HepG2 (cell line): ENCODE measurements around the gene CENPL. TPM values are rescaled to one million over a fixed set of nuclear protein-coding genes. Genes with fewer than 3 reads are reported as not detected.

Experiments
- ATAC-seq: fragments of 200-7000 bp; cut with Tn5 transposase; 3 replicates; pipeline ENCODE4 v1.9.1; 2020; ENCODE audit warnings: mild to moderate bottlenecking, moderate library complexity
- BruUV-seq: library from RNA; stranded (reverse); fragments of 400-500 nt; replicated peaks from 2 replicates; lab custom pipeline; 2021; lab: Mats Ljungman, UMichigan
- CTCF ChIA-PET: fragments of 300-600 bp; formaldehyde crosslinking; extraction: SDS; loops from one replicate; lab custom pipeline; 2021; ENCODE audit warnings: low total read pairs, inconsistent platforms, low intra/inter-chr PET ratio; lab: Yijun Ruan, JAX
- POLR2A ChIA-PET: fragments of 350-600 bp; sonication (Branson Sonifier 250); formaldehyde crosslinking; loops from one replicate; lab custom pipeline; 2020; ENCODE audit warnings: antibody characterized with exemption, inconsistent platforms; lab: Yijun Ruan, JAX
- DNase-seq: peaks from one replicate; pipeline ENCODE4 v3.0.0-alpha.2; 2015; ENCODE audit warnings: low spot score
- FAIRE-seq: peaks from 3 replicates; lab custom pipeline; 2011; peaks lifted over from hg19 to GRCh38; lab: Jason Lieb, UNC
- H2AFZ ChIP-seq: one replicate; pipeline ENCODE4 v1.6.1; 2011; ENCODE audit warnings: low read length, inconsistent platforms
- H3K27ac ChIP-seq: fragments of 300-600 bp; 3 replicates; pipeline ENCODE4 v1.8.0; 2011; ENCODE audit warnings: mixed run types, mild to moderate bottlenecking, mixed read lengths, low read length, inconsistent platforms; ENCODE audit not compliant: insufficient read depth; ENCODE audit errors: extremely low read length
- H3K27me3 ChIP-seq, 2 experiments: fragments of 200-600 bp in 1 of 2; 2 replicates in 1 of 2; 3 replicates in 1 of 2; pipeline versions ENCODE4 v1.6.0 to v1.8.0; 2011; ENCODE audit warnings: low read length in 2 of 2, mild to moderate bottlenecking in 2 of 2, moderate library complexity in 2 of 2, inconsistent platforms in 1 of 2; ENCODE audit not compliant: insufficient read depth in 2 of 2, control insufficient read depth in 1 of 2
- H3K36me3 ChIP-seq, 2 experiments: fragments of 200-600 bp in 1 of 2; replicated peaks in 1 of 2; 2 replicates in 1 of 2; 3 replicates in 1 of 2; pipeline versions ENCODE4 v1.5.1 to v1.8.0; 2011; ENCODE audit warnings: low read length in 2 of 2, inconsistent platforms in 1 of 2; ENCODE audit not compliant: insufficient read depth in 2 of 2, control insufficient read depth in 1 of 2
- H3K4me1 ChIP-seq: 2 replicates; pipeline ENCODE4 v1.5.1; 2012; ENCODE audit warnings: low read length, inconsistent platforms; ENCODE audit not compliant: insufficient read depth
- H3K4me2 ChIP-seq: 2 replicates; pipeline ENCODE4 v1.6.0; 2011; ENCODE audit warnings: low read depth, low read length, inconsistent platforms
- H3K4me3 ChIP-seq, 3 experiments: fragments of 200-600 bp in 1 of 3; sonication (generic), shearing (Covaris generic) in 1 of 3; replicated peaks in 1 of 3; 2 replicates each; pipeline ENCODE4 v1.5.1; 2011 to 2016; ENCODE audit warnings: low read length in 3 of 3, inconsistent platforms in 2 of 3, low read depth in 2 of 3, mild to moderate bottlenecking in 2 of 3, control low read depth in 1 of 3, mixed read lengths in 1 of 3; ENCODE audit not compliant: insufficient read depth in 1 of 3
- H3K79me2 ChIP-seq: one replicate; pipeline ENCODE4 v1.6.1; 2011; ENCODE audit warnings: low read length, inconsistent platforms; ENCODE audit not compliant: insufficient read depth
- H3K9ac ChIP-seq: 2 replicates; pipeline ENCODE4 v1.6.0; 2011; ENCODE audit warnings: mild to moderate bottlenecking, low read depth, low read length, inconsistent platforms; ENCODE audit not compliant: insufficient read depth
- H3K9me3 ChIP-seq: 2 replicates; pipeline ENCODE4 v1.5.1; 2012; ENCODE audit warnings: mild to moderate bottlenecking, low read length
- H4K20me1 ChIP-seq: 2 replicates; pipeline ENCODE4 v1.6.0; 2011; ENCODE audit warnings: inconsistent platforms, mild to moderate bottlenecking, low read length, moderate library complexity; ENCODE audit not compliant: insufficient read depth
- ATF4 ChIP-seq, 2 experiments: fragments of 450-650 bp in 1 of 2; sonication (generic) in 1 of 2; formaldehyde crosslinking; IDR thresholded peaks; 2 replicates each; pipeline versions ENCODE4 v1.5.0 to v1.8.0; 2020 to 2022; ENCODE audit warnings: mild to moderate bottlenecking in 1 of 2, missing genetic modification reagents in 1 of 2
- HMGXB4 ChIP-seq, 2 experiments: sonication (generic) in 1 of 2; formaldehyde crosslinking in 1 of 2; IDR thresholded peaks; 2 replicates each; pipeline versions ENCODE4 v1.4.0 to v1.6.1; 2018 to 2020; ENCODE audit warnings: missing genetic modification reagents in 2 of 2, borderline replicate concordance in 1 of 2, low read depth in 1 of 2, mild to moderate bottlenecking in 1 of 2, missing biosample characterization in 1 of 2
- RAD51 ChIP-seq: fragments of 450-650 bp; IDR thresholded peaks from 2 replicates; pipeline ENCODE4 v1.6.1; 2016; ENCODE audit warnings: borderline replicate concordance
- ZGPAT ChIP-seq: IDR thresholded peaks from 2 replicates; pipeline ENCODE4 v1.6.1; 2016; ENCODE audit warnings: mild to moderate bottlenecking
- ZNF101 ChIP-seq: sonication (generic); formaldehyde crosslinking; IDR thresholded peaks from 2 replicates; pipeline ENCODE4 v1.4.0; 2020; ENCODE audit warnings: mild to moderate bottlenecking, low read depth, missing genetic modification reagents, borderline replicate concordance
- ZNF646 ChIP-seq: sonication (generic); formaldehyde crosslinking; IDR thresholded peaks from 2 replicates; pipeline ENCODE4 v1.9.0; 2021; ENCODE audit warnings: mild to moderate bottlenecking, missing genetic modification reagents
- WGBS: methylation state at CpG from one replicate; pipeline ENCODE4 v1.1.6; 2017; ENCODE audit warnings: low lambda C conversion rate; 5-methylcytosine and 5-hydroxymethylcytosine counted together
- in situ Hi-C: cut with HindIII; loops from 2 replicates; pipeline ENCODE4 v1.10.0; 2017; ENCODE audit warnings: low pct_unique_long_range_greater_than_20kb; ENCODE audit not compliant: extremely low pct_ligation_motif_present
- intact Hi-C: fragments of 100-400 bp; cut with micrococcal nuclease; formaldehyde crosslinking; loops from one replicate; pipeline ENCODE4 v1.10.0; 2022; ENCODE audit not compliant: unreplicated experiment
- polyA plus RNA-seq, 8 experiments: library from polyadenylated mRNA; depleted of rRNA in 3 of 8; stranded (reverse) in 7 of 8; unstranded in 1 of 8; fragments of >200 nt; fragmentation: Illumina TruSeq in 4 of 8; extraction: Trizol in 4 of 8; gene quantifications; 2 replicates each; pipeline versions ENCODE4 v1.2.1 to v1.2.3, GENCODE V29; 2011 to 2016; ENCODE audit warnings: low read depth in 4 of 8, missing spikeins in 1 of 8, mixed read lengths in 1 of 8; ENCODE audit not compliant: insufficient read depth in 1 of 8
- total RNA-seq, 5 experiments: library from RNA; depleted of rRNA; stranded (reverse); fragments of >200 nt; fragmentation: Illumina TruSeq; extraction: Trizol; gene quantifications; 2 replicates each; pipeline ENCODE4 v1.2.3, GENCODE V29; 2016; ENCODE audit warnings: low read depth in 1 of 5

Gene CENPL
- total and polyA plus RNA-seq, 2 of the 13 experiments (the other 11 are each of a cell fraction or from before 2014, with no cell fraction given): 4.4 to 14.2 TPM

GRCh38 chr1:173853074-173853473, 28.4 kb upstream of the CENPL start:
- intact Hi-C loops: no loop called here
- POLR2A ChIA-PET: no interaction called here
- H2AFZ ChIP-seq: no peak overlapping the region
- TF ChIP-seq ZNF101 (CRISPR knock-in tag) (no peak), HMGXB4 (CRISPR knock-in tag; IDR thresholded peaks at IDR 0.05; ENCODE audit: borderline replicate concordance in 1 of 2, low read depth in 1 of 2) (no peak), ATF4 (CRISPR knock-in tag; IDR thresholded peaks at IDR 0.05) (no peak)
- TF ChIP-seq, all 625 proteins: peak for 0
- in situ Hi-C loops: no loop called here
- H3K9ac ChIP-seq: no peak overlapping the region
- ATAC-seq: no peak
- WGBS: 89% methylated on average over 5 of the region's 5 CpGs
- H3K9me3 ChIP-seq: no peaks in the 10 kb centered on the region
- H4K20me1 ChIP-seq: no peaks in the 10 kb centered on the region
- DNase-seq: no peak
- H3K4me2 ChIP-seq: no peak overlapping the region
- no peaks in the 10 kb centered on the region for H3K27me3 ChIP-seq
- BruUV-seq: no TSS peak
- H3K4me3 ChIP-seq: no peak overlapping the region
- no peak for FAIRE-seq
- no peaks in the 10 kb centered on the region for H3K79me2 ChIP-seq
- peaks cover 13 to 43% of the 10 kb centered on the region in 2 experiments for H3K36me3 ChIP-seq
- no peaks in the 10 kb centered on the region for H3K4me1 ChIP-seq
- H3K27ac ChIP-seq: no peak overlapping the region
- CTCF ChIA-PET: no interaction called here

GRCh38 chr1:173852105-173852504, 27.4 kb upstream of the CENPL start:
- Histone ChIP-seq H3K4me3 (no peak overlapping the region), H3K79me2 (no peaks in the 10 kb centered on the region), H3K4me2 (no peak overlapping the region), H3K4me1 (no peaks in the 10 kb centered on the region), H3K36me3 (peaks cover 11 to 38% of the 10 kb centered on the region in 2 experiments), H3K9me3 (no peaks in the 10 kb centered on the region), H3K27me3 (no peaks in the 10 kb centered on the region), H3K27ac (no peak overlapping the region), H2AFZ (no peak overlapping the region), H4K20me1 (no peaks in the 10 kb centered on the region), H3K9ac (no peak overlapping the region)
- ChIA-PET POLR2A (interaction anchor here (0.6 to 0.8 kb wide), 2 partner anchors 16 to 375 kb away, joined by 4 read pairs; partner anchors contain the start of genes GAS5 and ZBTB37), CTCF (no interaction called here)
- ATAC-seq (no peak), FAIRE-seq (no peak), DNase-seq (no peak)
- intact Hi-C loops (no loop called here), in situ Hi-C loops (no loop called here)
- WGBS: 95% methylated on average over 4 of the region's 4 CpGs
- BruUV-seq: no TSS peak
- no peak for TF ChIP-seq ZNF646
- TF ChIP-seq RAD51: no peak
- TF ChIP-seq ZGPAT (CRISPR knock-in tag): no peak
